GM23248 (cell line): ENCODE data around the gene ULK4.

ENCODE experiments used
- EZH2 ChIP-seq: fragments of 200-600 bp; sonication (generic); IDR thresholded peaks from 2 replicates; pipeline ENCODE4 v1.6.1; 2018; ENCODE audit warnings: antibody characterized with exemption, mild to moderate bottlenecking; ENCODE audit not compliant: insufficient read depth, poor library complexity, severe bottlenecking
- EZH2phosphoT487 ChIP-seq: fragments of 200-600 bp; sonication (generic); IDR thresholded peaks from 2 replicates; pipeline ENCODE4 v1.6.1; 2018; ENCODE audit warnings: antibody characterized with exemption, moderate library complexity, mild to moderate bottlenecking, low read depth; ENCODE audit not compliant: insufficient read depth

GRCh38 chr3:41708176-41708575 is 253.7 kb downstream of the ULK4 start:
- TF ChIP-seq EZH2, result no peak
- TF ChIP-seq EZH2phosphoT487, result no peak
